Gastrocnemius medialis (tissue), 4 donors: Measurements from ENCODE around the gene OR2M2. TPM values are rescaled to one million over a fixed set of nuclear protein-coding genes. Genes with fewer than 3 reads are reported as not detected.

ENCODE experiments used
- ATAC-seq, 2 donors: fragments of 150-250 bp; one replicate each; pipeline ENCODE4 v1.9.1; 2016
- DNase-seq, 2 donors: peaks; one replicate each; pipeline ENCODE4 v3.0.0-alpha.2; 2019
- H3K27ac ChIP-seq, 4 donors: fragments of 200-600 bp; sonication (generic); 1 replicate in 1 of 4; 2 replicates in 3 of 4; pipeline ENCODE4 v1.5.1; 2016 to 2018; ENCODE audit warnings: mild to moderate bottlenecking in 2 of 4, moderate library complexity in 1 of 4
- H3K27me3 ChIP-seq, 3 donors: fragments of 200-600 bp; sonication (generic) in 2 of 3; 1 replicate in 1 of 3; 2 replicates in 2 of 3; pipeline versions ENCODE4 v1.5.1 to v1.6.0; 2016 to 2019; ENCODE audit warnings: mild to moderate bottlenecking in 1 of 3, moderate library complexity in 1 of 3
- H3K36me3 ChIP-seq, 2 donors: fragments of 200-600 bp; sonication (generic) in 1 of 2; one replicate each; pipeline ENCODE4 v1.5.1; 2017 to 2018
- H3K4me1 ChIP-seq, 2 donors: fragments of 200-600 bp; sonication (generic) in 1 of 2; one replicate each; pipeline ENCODE4 v1.5.1; 2016 to 2017; ENCODE audit warnings: mild to moderate bottlenecking in 2 of 2
- H3K4me3 ChIP-seq, 4 donors: fragments of 200-600 bp; sonication (generic) in 3 of 4; 1 replicate in 1 of 4; 2 replicates in 3 of 4; pipeline ENCODE4 v1.5.1; 2016 to 2019; ENCODE audit warnings: mild to moderate bottlenecking in 2 of 4
- H3K9me3 ChIP-seq, 3 donors: fragments of 200-600 bp; sonication (generic) in 2 of 3; 1 replicate in 1 of 3; 2 replicates in 2 of 3; pipeline ENCODE4 v1.5.1; 2016 to 2019
- CTCF ChIP-seq, 5 experiments: fragments of 450-650 bp in 3 of 5; fragments of 200-600 bp in 2 of 5; sonication (generic) in 2 of 5; IDR thresholded peaks in 4 of 5; conservative IDR thresholded peaks in 1 of 5; 1 replicate in 4 of 5; 2 replicates in 1 of 5; pipeline ENCODE4 v1.5.1; 2016 to 2019; ENCODE audit warnings: antibody characterized with exemption in 5 of 5, mild to moderate bottlenecking in 3 of 5, moderate library complexity in 3 of 5
- POLR2A ChIP-seq, 2 donors: fragments of 450-650 bp; IDR thresholded peaks; one replicate each; pipeline ENCODE4 v1.6.1; 2017; ENCODE audit warnings: antibody characterized with exemption in 2 of 2, mild to moderate bottlenecking in 2 of 2, moderate library complexity in 2 of 2
- in situ Hi-C, 4 donors: fragments of 200-750 bp; cut with MboI; loops; one replicate each; pipeline versions ENCODE4 v1.15.0 to v1.8.0; 2017; ENCODE audit warnings: low sequenced_read_pairs in 4 of 4
- intact Hi-C: fragments of 100-400 bp; cut with DNase I; formaldehyde crosslinking; loops from one replicate; pipeline ENCODE4 v1.15.1; 2023; ENCODE audit warnings: low total_unique reads
- total RNA-seq, 4 donors: library from RNA; depleted of rRNA; stranded (reverse); fragments of >200 nt; gene quantifications; one replicate each; pipeline versions ENCODE4 v1.1.0 to v1.2.3, GENCODE V29; 2016

The OR2M2 gene
- total RNA-seq, 4 donors from 2014 or later, result not detected

DNA sequence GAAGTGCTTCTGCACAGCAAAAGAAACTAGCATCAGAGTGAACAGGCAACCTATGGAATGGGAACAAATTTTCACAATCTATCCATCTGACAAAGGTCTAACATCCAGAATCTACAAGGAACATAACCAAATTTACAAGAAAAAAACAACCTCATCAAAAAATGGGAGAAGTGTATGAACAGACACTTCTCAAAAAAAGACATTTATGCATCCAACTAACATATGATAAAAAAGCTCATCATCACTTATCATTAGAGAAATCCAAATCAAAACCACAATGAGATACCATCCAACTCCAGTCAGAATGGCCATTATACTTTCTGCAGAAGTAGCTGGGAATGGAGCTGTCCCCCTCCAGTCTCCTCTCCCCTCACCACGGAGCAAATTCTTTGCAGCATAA lies 19.5 kb downstream of the OR2M2 start:
- no peaks in the 10 kb centered on the region for H3K4me1 ChIP-seq
- H3K27ac ChIP-seq, result no peak overlapping the region
- no peaks in the 10 kb centered on the region for H3K27me3 ChIP-seq
- no peak for DNase-seq
- H3K4me3 ChIP-seq, result no peak overlapping the region
- no peaks in the 10 kb centered on the region for H3K36me3 ChIP-seq
- no peak for ATAC-seq
- TF ChIP-seq POLR2A (IDR thresholded peaks at IDR 0.05), result no peak
- TF ChIP-seq CTCF (IDR thresholded peaks at IDR 0.05 in 4 of 5, conservative IDR thresholded peaks at IDR 0.05 in 1 of 5), result no peak
- in situ Hi-C loops, result no loop called here
- intact Hi-C loops, result no loop called here
- no peaks in the 10 kb centered on the region for H3K9me3 ChIP-seq

- H3K27ac ChIP-seq, result no peak within 1 kb of the TSS
- intact Hi-C loops, result no loop called here
- in situ Hi-C loops, result no loop called here
- no peak for TF ChIP-seq POLR2A (IDR thresholded peaks at IDR 0.05)
- TF ChIP-seq CTCF (IDR thresholded peaks at IDR 0.05 in 4 of 5, conservative IDR thresholded peaks at IDR 0.05 in 1 of 5), result no peak
- no peaks in the 10 kb centered on the region for H3K9me3 ChIP-seq
- no peaks in the 10 kb centered on the region for H3K36me3 ChIP-seq
- H3K27me3 ChIP-seq, result no peaks in the 10 kb centered on the region
- no peak within 1 kb of the TSS for H3K4me3 ChIP-seq
- H3K4me1 ChIP-seq, result no peaks in the 10 kb centered on the region
- ATAC-seq, result no peak
- DNase-seq, result no peak
These were observed 22.3 kb downstream of the OR2M2 start, which contains the start of gene OR2M3 for GRCh38 chr1:248196965-248197364. TSS of gene OR2M3 (plus strand) at chr1:248197265. CDS start at chr1:248203068, 5,803 bp downstream.

GRCh38 chr1:248215880-248216279 lies 41.3 kb downstream of the OR2M2 start:
- Histone ChIP-seq H3K27ac (no peak overlapping the region), H3K9me3 (no peaks in the 10 kb centered on the region), H3K4me3 (no peak overlapping the region), H3K36me3 (no peaks in the 10 kb centered on the region), H3K4me1 (no peaks in the 10 kb centered on the region), H3K27me3 (no peaks in the 10 kb centered on the region)
- intact Hi-C loops (no loop called here), in situ Hi-C loops (no loop called here)
- DNase-seq (no peak), ATAC-seq (no peak)
- no peak for TF ChIP-seq POLR2A (IDR thresholded peaks at IDR 0.05)
- no peak for TF ChIP-seq CTCF (IDR thresholded peaks at IDR 0.05 in 4 of 5, conservative IDR thresholded peaks at IDR 0.05 in 1 of 5)

- H3K4me3 ChIP-seq, result no peak overlapping the region
- ATAC-seq (no peak), DNase-seq (no peak)
- H3K27me3 ChIP-seq, result no peaks in the 10 kb centered on the region
- H3K36me3 ChIP-seq, result no peaks in the 10 kb centered on the region
- in situ Hi-C loops (no loop called here), intact Hi-C loops (no loop called here)
- no peak overlapping the region for H3K27ac ChIP-seq
- H3K9me3 ChIP-seq, result no peaks in the 10 kb centered on the region
- no peaks in the 10 kb centered on the region for H3K4me1 ChIP-seq
- TF ChIP-seq CTCF (IDR thresholded peaks at IDR 0.05 in 4 of 5, conservative IDR thresholded peaks at IDR 0.05 in 1 of 5) (no peak), POLR2A (IDR thresholded peaks at IDR 0.05) (no peak)
These were observed 50.9 kb downstream of the OR2M2 start for GRCh38 chr1:248225537-248225936.

- H3K4me3 ChIP-seq, result no peak overlapping the region
- no peaks in the 10 kb centered on the region for H3K9me3 ChIP-seq
- H3K36me3 ChIP-seq, result no peaks in the 10 kb centered on the region
- TF ChIP-seq POLR2A (IDR thresholded peaks at IDR 0.05) (no peak), CTCF (IDR thresholded peaks at IDR 0.05 in 4 of 5, conservative IDR thresholded peaks at IDR 0.05 in 1 of 5) (no peak)
- ATAC-seq (no peak), DNase-seq (no peak)
- H3K27ac ChIP-seq, result no peak overlapping the region
- intact Hi-C loops, result no loop called here
- no peaks in the 10 kb centered on the region for H3K27me3 ChIP-seq
- in situ Hi-C loops, result no loop called here
- no peaks in the 10 kb centered on the region for H3K4me1 ChIP-seq
These were observed 54.8 kb downstream of the OR2M2 start for GRCh38 chr1:248229360-248229908.
